MM.1S (cell line): ENCODE data around the gene COQ9.
"Not testable (repeated sequence)": the region's sequence is repeated elsewhere in the genome, so short reads cannot be mapped to it uniquely, and the experiment has no call there.

Experiments used
- EZH2 ChIP-seq: fragments of 300-600 bp; sonication (generic); optimal IDR thresholded peaks from 2 replicates; pipeline ENCODE3; 2017; ENCODE audit warnings: low read depth, mild to moderate bottlenecking, antibody characterized with exemption, low read length, mixed read lengths
- TF ChIP-seq, protein P1 (sequence below): fragments of 300-600 bp; sonication (generic); IDR thresholded peaks from 2 replicates; pipeline ENCODE4 v1.5.1; 2016; ENCODE audit warnings: antibody characterized with exemption, low read length, mixed read lengths

DNA sequence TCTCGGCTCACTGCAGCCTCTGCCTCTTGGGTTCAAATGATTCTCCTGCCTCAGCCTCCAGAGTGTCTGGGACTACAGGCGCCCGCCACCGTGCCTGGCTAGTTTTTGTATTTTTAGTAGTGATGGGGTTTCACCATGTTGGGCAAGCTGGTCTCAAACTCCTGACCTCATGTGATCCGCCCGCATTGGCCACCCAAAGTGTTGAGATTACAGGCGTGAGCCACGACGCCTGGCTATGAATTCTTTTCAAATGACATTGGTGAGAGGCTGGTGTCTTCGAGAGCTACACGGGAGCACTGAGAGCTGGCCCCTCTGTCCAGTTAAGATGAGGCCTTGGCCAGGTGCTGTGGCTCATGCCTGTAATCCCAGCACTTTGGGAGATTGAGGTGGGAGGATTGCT lies 52.7 kb downstream of the COQ9 start:
- TF ChIP-seq, protein P1, sequence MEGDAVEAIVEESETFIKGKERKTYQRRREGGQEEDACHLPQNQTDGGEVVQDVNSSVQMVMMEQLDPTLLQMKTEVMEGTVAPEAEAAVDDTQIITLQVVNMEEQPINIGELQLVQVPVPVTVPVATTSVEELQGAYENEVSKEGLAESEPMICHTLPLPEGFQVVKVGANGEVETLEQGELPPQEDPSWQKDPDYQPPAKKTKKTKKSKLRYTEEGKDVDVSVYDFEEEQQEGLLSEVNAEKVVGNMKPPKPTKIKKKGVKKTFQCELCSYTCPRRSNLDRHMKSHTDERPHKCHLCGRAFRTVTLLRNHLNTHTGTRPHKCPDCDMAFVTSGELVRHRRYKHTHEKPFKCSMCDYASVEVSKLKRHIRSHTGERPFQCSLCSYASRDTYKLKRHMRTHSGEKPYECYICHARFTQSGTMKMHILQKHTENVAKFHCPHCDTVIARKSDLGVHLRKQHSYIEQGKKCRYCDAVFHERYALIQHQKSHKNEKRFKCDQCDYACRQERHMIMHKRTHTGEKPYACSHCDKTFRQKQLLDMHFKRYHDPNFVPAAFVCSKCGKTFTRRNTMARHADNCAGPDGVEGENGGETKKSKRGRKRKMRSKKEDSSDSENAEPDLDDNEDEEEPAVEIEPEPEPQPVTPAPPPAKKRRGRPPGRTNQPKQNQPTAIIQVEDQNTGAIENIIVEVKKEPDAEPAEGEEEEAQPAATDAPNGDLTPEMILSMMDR = not testable (repeated sequence)
- not testable (repeated sequence) for TF ChIP-seq EZH2
